Endodermal cell (in vitro differentiated cells): ENCODE results near the gene NLRP12. TPM values are rescaled to one million over a fixed set of nuclear protein-coding genes. Genes with fewer than 3 reads are reported as not detected.

Source experiments
- DNase-seq: peaks from one replicate; pipeline ENCODE4 v3.0.0-alpha.2; 2017
- H3K27ac ChIP-seq: 2 replicates; pipeline ENCODE4 v1.5.1; 2013; ENCODE audit warnings: mild to moderate bottlenecking, low read depth, low read length, moderate library complexity
- H3K27me3 ChIP-seq: 2 replicates; pipeline ENCODE4 v1.6.1; 2013; ENCODE audit warnings: mild to moderate bottlenecking, low read length, moderate library complexity; ENCODE audit not compliant: insufficient read depth, control insufficient read depth, poor library complexity, severe bottlenecking
- H3K36me3 ChIP-seq: 2 replicates; pipeline ENCODE4 v1.7.0; 2013; ENCODE audit warnings: mild to moderate bottlenecking, low read length, moderate library complexity; ENCODE audit not compliant: control insufficient read depth, insufficient read depth
- H3K4me1 ChIP-seq: one replicate; pipeline ENCODE4 v1.7.0; 2013; ENCODE audit warnings: low read length; ENCODE audit not compliant: control insufficient read depth, insufficient read depth
- H3K4me3 ChIP-seq: 2 replicates; pipeline ENCODE4 v1.5.1; 2013; ENCODE audit warnings: mild to moderate bottlenecking, low read length, moderate library complexity
- H3K9ac ChIP-seq: 2 replicates; pipeline ENCODE4 v1.6.1; 2013; ENCODE audit warnings: mild to moderate bottlenecking, low read length, moderate library complexity; ENCODE audit not compliant: poor library complexity, severe bottlenecking; ENCODE audit errors: extremely low read depth
- H3K9me3 ChIP-seq: 2 replicates; pipeline ENCODE4 v1.6.1; 2013; ENCODE audit warnings: mild to moderate bottlenecking, low read length, moderate library complexity; ENCODE audit not compliant: control insufficient read depth
- H3K27ac Mint-ChIP-seq: 2 replicates; pipeline ENCODE4 v1.8.0; 2020; ENCODE audit warnings: mixed read lengths
- H3K27me3 Mint-ChIP-seq: 2 replicates; pipeline ENCODE4 v1.8.0; 2021; ENCODE audit warnings: mild to moderate bottlenecking, mixed read lengths; ENCODE audit not compliant: insufficient read depth
- H3K36me3 Mint-ChIP-seq: 2 replicates; pipeline ENCODE4 v1.8.0; 2020; ENCODE audit warnings: low read depth, mixed read lengths
- H3K4me1 Mint-ChIP-seq: 2 replicates; pipeline ENCODE4 v1.8.0; 2020; ENCODE audit warnings: mixed read lengths
- H3K4me3 Mint-ChIP-seq: 2 replicates; pipeline ENCODE4 v1.8.0; 2020; ENCODE audit warnings: mild to moderate bottlenecking, moderate library complexity, mixed read lengths
- H3K9me3 Mint-ChIP-seq: 2 replicates; pipeline ENCODE4 v1.8.0; 2020; ENCODE audit warnings: mild to moderate bottlenecking, mixed read lengths
- WGBS, 2 experiments: methylation state at CpG; one replicate each; pipeline versions ENCODE4 v1.1.5 to v1.1.7; 2013; ENCODE audit warnings: missing lambda C conversion rate in 2 of 2, mixed read lengths in 1 of 2; ENCODE audit not compliant: insufficient coverage in 1 of 2, insufficient read length in 1 of 2; 5-methylcytosine and 5-hydroxymethylcytosine counted together
- total RNA-seq, 2 donors: library from RNA; stranded (reverse); fragmentation: NEBNext Ultra II Directional in 1 of 2; extraction: Animal tissue kit (Norgen Biotek cat#: 25700) in 1 of 2; gene quantifications; 2 replicates in 1 of 2; 3 replicates in 1 of 2; pipeline ENCODE4 v1.2.1, GENCODE V29; 2021
- TF ChIP-seq, protein P1 (sequence below): fragments of 200-600 bp; sonication (generic); conservative IDR thresholded peaks from 2 replicates; pipeline ENCODE4 v1.5.0; 2021; ENCODE audit warnings: antibody characterized with exemption, mild to moderate bottlenecking

NLRP12 gene
- total RNA-seq, 2 donors from 2014 or later = 0.20 to 2.6 TPM

GRCh38 chr19:53819861-53820260 lies 4.3 kb downstream of the NLRP12 start:
- H3K4me3 ChIP-seq = no peak overlapping the region
- no peak for DNase-seq
- Mint-ChIP-seq H3K4me3 (no peak overlapping the region), H3K36me3 (no peaks in the 10 kb centered on the region), H3K9me3 (no peaks in the 10 kb centered on the region), H3K27me3 (no peaks in the 10 kb centered on the region), H3K27ac (no peak overlapping the region), H3K4me1 (no peaks in the 10 kb centered on the region)
- H3K27me3 ChIP-seq = no peaks in the 10 kb centered on the region
- WGBS, 2 experiments = 89 to 97% methylated on average over 5 of the region's 5 CpGs
- no peak overlapping the region for H3K9ac ChIP-seq
- no peak overlapping the region for H3K27ac ChIP-seq
- no peaks in the 10 kb centered on the region for H3K36me3 ChIP-seq
- H3K9me3 ChIP-seq = no peaks in the 10 kb centered on the region
- no peaks in the 10 kb centered on the region for H3K4me1 ChIP-seq
- TF ChIP-seq, protein P1, sequence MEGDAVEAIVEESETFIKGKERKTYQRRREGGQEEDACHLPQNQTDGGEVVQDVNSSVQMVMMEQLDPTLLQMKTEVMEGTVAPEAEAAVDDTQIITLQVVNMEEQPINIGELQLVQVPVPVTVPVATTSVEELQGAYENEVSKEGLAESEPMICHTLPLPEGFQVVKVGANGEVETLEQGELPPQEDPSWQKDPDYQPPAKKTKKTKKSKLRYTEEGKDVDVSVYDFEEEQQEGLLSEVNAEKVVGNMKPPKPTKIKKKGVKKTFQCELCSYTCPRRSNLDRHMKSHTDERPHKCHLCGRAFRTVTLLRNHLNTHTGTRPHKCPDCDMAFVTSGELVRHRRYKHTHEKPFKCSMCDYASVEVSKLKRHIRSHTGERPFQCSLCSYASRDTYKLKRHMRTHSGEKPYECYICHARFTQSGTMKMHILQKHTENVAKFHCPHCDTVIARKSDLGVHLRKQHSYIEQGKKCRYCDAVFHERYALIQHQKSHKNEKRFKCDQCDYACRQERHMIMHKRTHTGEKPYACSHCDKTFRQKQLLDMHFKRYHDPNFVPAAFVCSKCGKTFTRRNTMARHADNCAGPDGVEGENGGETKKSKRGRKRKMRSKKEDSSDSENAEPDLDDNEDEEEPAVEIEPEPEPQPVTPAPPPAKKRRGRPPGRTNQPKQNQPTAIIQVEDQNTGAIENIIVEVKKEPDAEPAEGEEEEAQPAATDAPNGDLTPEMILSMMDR = no peak

DNA sequence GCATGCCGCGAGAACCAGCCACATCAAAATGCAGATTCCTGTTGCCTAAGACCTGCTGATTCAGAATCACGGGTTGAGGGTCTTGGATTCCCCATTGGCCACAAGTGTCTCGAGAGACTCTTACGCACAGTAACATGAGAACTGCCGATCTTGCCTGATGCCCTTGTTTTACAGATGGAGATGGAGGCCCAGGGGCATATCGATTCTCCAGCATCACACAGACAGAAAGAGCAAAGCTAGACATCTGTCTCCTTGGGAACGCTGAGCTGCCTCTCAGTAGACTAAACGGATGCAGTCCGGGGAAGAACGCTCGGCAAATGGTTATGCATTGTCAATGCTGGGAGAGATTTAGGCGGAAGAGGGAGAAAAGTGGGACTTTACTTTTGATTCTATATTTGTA lies 5.4 kb downstream of the NLRP12 start:
- Histone ChIP-seq H3K4me3 (no peak overlapping the region), H3K9ac (no peak overlapping the region), H3K36me3 (no peaks in the 10 kb centered on the region), H3K9me3 (no peaks in the 10 kb centered on the region), H3K27me3 (no peaks in the 10 kb centered on the region), H3K27ac (no peak overlapping the region), H3K4me1 (no peaks in the 10 kb centered on the region)
- Mint-ChIP-seq H3K27ac (no peak overlapping the region), H3K4me1 (no peaks in the 10 kb centered on the region), H3K4me3 (no peak overlapping the region), H3K9me3 (no peaks in the 10 kb centered on the region), H3K36me3 (no peaks in the 10 kb centered on the region), H3K27me3 (no peaks in the 10 kb centered on the region)
- DNase-seq = no peak
- TF ChIP-seq, protein P1 = no peak
- 86 to 95% methylated on average over 12 to 13 of the region's 13 CpGs for WGBS, 2 experiments

DNA sequence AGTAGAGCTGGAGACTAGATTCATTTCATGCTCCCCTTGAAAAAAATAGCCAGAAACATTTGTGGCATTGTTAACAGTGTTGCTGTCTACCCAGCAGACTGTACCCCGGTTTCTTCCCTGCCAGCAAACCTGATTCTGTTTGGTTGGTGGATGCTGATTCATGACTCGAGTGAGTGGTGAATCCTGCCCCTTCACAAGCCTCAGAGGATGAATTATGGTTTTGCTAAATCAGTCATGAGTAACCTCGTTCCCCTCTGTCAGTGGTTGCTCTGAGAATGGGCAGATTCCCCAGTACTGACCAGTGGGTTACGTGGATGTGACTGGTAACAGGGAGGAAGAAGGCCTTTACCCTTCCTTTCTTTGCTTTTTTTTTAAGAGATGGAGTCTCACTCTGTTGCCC lies 10.1 kb downstream of the NLRP12 start:
- H3K9ac ChIP-seq = no peak overlapping the region
- TF ChIP-seq, protein P1 = no peak
- H3K27ac Mint-ChIP-seq = no peak overlapping the region
- H3K27ac ChIP-seq = no peak overlapping the region
- no peaks in the 10 kb centered on the region for H3K4me1 ChIP-seq
- no peaks in the 10 kb centered on the region for H3K36me3 ChIP-seq
- H3K9me3 Mint-ChIP-seq = no peaks in the 10 kb centered on the region
- H3K9me3 ChIP-seq = no peaks in the 10 kb centered on the region
- DNase-seq = no peak
- no peaks in the 10 kb centered on the region for H3K27me3 Mint-ChIP-seq
- H3K4me3 Mint-ChIP-seq = no peak overlapping the region
- no peak overlapping the region for H3K4me3 ChIP-seq
- 95 to 96% methylated on average over 3 to 4 of the region's 4 CpGs for WGBS, 2 experiments
- H3K4me1 Mint-ChIP-seq = no peaks in the 10 kb centered on the region
- H3K36me3 Mint-ChIP-seq = peaks cover 3% of the 10 kb centered on the region
- H3K27me3 ChIP-seq = no peaks in the 10 kb centered on the region
